HG02610 (cell line): Measurements from ENCODE around the gene FAM193B.
A peak's percentile ranks its signal among the peaks of the same experiment; 100 is the strongest.
"Not testable (repeated sequence)": the region's sequence is repeated elsewhere in the genome, so short reads cannot be mapped to it uniquely, and the experiment has no call there.

ENCODE experiments used
- ATAC-seq: cut with Tn5 transposase; IDR thresholded peaks from one replicate; pipeline ENCODE4 v1.9.1; 2021; ENCODE audit warnings: mild to moderate bottlenecking, moderate library complexity; ENCODE audit not compliant: unreplicated experiment

FAM193B gene

GRCh38 chr5:177578316-177578715 is 24.0 kb upstream of the FAM193B start:
- no peak for ATAC-seq

GRCh38 chr5:177576169-177576568 is 21.8 kb upstream of the FAM193B start:
- no peak for ATAC-seq

- ATAC-seq = no peak
These were observed 21.1 kb upstream of the FAM193B start for GRCh38 chr5:177575488-177575887.

- no peak for ATAC-seq
These were observed 15.5 kb upstream of the FAM193B start for GRCh38 chr5:177569894-177570293.

GRCh38 chr5:177568326-177568725 is 14.0 kb upstream of the FAM193B start:
- ATAC-seq = no peak

- no peak for ATAC-seq
These were observed 10.7 kb upstream of the FAM193B start for GRCh38 chr5:177565046-177565445.

GRCh38 chr5:177559446-177559941 is 5.1 kb upstream of the FAM193B start:
- ATAC-seq = not testable (repeated sequence)

- no peak for ATAC-seq
These were observed 3.4 kb upstream of the FAM193B start for GRCh38 chr5:177557796-177558195.

- ATAC-seq = no peak
These were observed 2.8 kb upstream of the FAM193B start for GRCh38 chr5:177557041-177557647.

- no peak for ATAC-seq
These were observed 1.3 kb upstream of the FAM193B start for GRCh38 chr5:177555665-177556064.

- no peak for ATAC-seq
These were observed 865 bp upstream of the FAM193B start for GRCh38 chr5:177555228-177555627.

GRCh38 chr5:177553671-177554429 is 513 bp downstream of the FAM193B start:
- peak; percentile 32 for ATAC-seq

GRCh38 chr5:177552839-177553455 is 1.4 kb downstream of the FAM193B start:
- no peak for ATAC-seq

GRCh38 chr5:177550122-177550521 is 4.2 kb downstream of the FAM193B start:
- ATAC-seq = no peak

- no peak for ATAC-seq
These were observed 5.9 kb downstream of the FAM193B start for GRCh38 chr5:177548495-177548894.

- no peak for ATAC-seq
These were observed 6.6 kb downstream of the FAM193B start for GRCh38 chr5:177547736-177548135.

GRCh38 chr5:177546258-177546741 is 8.1 kb downstream of the FAM193B start:
- no peak for ATAC-seq

GRCh38 chr5:177545487-177546257 is 8.7 kb downstream of the FAM193B start:
- no peak for ATAC-seq

- no peak for ATAC-seq
These were observed 11.4 kb downstream of the FAM193B start for GRCh38 chr5:177542816-177543465.

GRCh38 chr5:177540438-177540837 is 13.9 kb downstream of the FAM193B start:
- no peak for ATAC-seq
